Left renal pelvis (tissue), 4 donors: ENCODE measurements around the gene BEX3. TPM values are rescaled to one million over a fixed set of nuclear protein-coding genes. Genes with fewer than 3 reads are reported as not detected.
"Not testable (repeated sequence)": the region's sequence is repeated elsewhere in the genome, so short reads cannot be mapped to it uniquely, and the experiment has no call there.

Experiments used
- DNase-seq, 4 donors: peaks; one replicate each; pipeline ENCODE4 v3.0.0-alpha.2; 2013; ENCODE audit warnings: low read depth in 4 of 4, low spot score in 3 of 4
- polyA plus RNA-seq, 4 donors: library from polyadenylated mRNA; unstranded; fragments of 120-200 nt; gene quantifications; one replicate each; pipeline ENCODE4 v1.2.1, GENCODE V29; 2013; ENCODE audit not compliant: insufficient read length in 4 of 4

The BEX3 gene
- polyA plus RNA-seq, 4 donors, result 474 to 563 (median 505) TPM

DNA sequence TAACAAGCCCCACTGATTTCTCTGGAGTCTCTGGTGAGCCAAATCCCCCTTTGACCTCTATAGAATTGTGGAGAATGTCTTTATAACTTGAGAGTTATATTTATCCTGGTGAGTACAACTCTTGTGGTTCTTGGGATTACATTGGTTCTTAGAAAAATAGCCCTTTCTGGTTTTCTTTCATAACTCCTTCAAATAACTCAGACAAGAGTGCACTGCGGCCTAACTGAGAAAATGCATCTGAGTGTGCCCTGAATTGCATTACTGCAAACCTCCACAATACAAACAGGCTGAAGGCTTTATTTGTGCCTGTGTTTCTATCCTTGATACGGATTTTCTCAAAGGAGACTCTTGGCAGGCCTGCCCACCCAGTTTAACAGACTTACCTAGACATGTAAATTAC lies 2.7 kb downstream of the BEX3 start:
- DNase-seq, result no peak

DNA sequence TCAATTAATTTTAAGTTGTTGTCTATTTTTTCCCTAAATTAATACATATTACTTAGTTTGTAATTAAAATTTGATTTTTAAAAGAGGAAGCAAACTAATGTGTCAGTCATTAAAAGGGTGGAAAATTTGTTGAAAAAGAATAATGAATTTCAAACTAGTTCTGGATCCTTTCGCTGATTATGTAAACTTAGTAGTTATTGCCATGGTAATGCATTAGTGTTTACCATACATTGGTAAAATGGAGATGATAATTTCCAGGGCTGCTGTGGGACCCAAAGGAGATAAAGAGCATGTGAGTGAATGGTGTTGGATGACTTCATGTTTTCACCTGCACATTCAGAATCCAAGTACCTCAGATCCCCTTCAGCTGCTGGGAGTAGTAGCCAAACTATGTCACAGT lies 6.5 kb downstream of the BEX3 start:
- DNase-seq, result no peak

DNA sequence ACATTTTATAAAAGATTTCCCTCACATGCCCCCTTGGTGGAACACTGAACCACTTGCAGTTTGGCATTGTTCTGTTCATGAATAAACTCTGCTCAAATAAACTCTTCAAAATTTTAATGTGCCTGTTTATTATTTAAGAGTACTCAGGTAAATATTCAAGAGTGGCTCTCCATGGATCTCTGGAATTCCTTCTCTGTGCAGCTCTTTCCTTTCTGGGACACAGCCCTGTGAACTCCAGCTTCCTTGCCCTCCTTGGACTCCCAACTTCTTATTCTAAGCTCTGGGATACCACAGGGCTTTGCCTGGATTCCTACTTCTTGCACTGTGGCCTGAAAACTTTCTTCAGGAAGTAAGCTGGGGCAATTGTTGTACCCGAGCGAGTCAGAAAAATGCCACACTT lies 8.3 kb downstream of the BEX3 start:
- no peak for DNase-seq

DNA sequence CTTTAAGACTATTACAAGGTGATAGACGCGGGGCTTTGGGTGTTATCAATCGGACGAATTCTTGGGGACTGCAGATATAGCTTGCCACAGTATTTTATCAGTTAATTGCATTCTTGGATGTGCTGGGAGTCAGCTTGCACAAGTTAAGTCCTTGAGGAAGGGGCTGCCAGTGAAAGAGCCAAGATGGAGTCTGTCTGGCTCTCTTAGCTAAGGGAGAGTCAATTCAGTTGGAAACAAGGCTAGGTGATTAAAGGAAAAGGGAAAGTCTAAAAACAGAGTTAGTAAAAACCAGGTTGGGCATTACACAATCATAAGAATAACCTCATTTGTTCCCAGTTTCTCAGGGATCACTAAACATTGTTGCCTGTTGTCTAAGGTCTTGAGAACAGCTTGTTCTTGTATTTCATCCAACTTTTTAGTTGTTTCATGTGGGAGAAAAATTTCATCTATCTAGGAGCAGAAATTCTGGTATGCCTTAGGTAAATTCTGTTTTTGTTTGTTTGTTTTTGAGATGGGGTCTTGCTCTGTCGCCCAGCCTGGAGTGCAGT lies 9.0 kb downstream of the BEX3 start:
- not testable (repeated sequence) for DNase-seq

DNA sequence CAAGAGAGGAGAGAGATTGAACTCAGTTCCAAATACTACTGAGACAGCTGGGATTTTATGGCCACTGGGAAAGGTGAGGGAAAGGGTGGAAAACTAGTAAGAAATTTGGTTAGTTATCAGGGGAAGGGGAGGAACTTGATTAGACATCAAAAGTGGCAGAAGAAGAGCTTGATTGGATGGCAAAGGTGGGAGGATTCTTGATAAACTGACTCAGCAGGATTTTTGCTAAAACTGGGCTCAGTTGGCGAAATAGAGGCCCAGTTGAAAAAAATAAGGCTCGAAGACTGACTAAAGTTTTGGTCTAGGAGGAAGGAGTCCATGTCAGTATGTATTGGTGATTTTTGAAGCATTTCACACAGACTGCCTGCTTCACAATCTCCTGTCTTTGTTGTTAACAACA lies 10.0 kb downstream of the BEX3 start:
- no peak for DNase-seq

DNA sequence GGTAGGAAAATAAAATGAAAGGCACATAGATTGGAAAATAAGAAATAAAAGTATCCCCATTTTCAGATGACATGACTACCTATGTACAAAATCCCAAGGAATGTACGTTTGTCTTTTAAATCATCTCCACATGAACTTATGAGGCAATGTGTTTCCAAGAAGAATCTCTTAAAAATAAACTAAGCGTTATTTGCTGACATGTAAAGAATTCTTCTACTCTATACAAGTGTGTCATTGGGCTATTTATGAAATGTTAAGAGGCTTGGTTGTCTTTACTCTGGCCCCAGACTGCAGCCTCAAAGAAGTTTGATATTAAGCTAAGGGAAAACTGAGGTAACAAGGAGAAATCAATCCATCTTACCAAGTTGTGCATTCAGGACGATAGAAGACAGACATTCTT lies 17.1 kb downstream of the BEX3 start:
- no peak for DNase-seq

DNA sequence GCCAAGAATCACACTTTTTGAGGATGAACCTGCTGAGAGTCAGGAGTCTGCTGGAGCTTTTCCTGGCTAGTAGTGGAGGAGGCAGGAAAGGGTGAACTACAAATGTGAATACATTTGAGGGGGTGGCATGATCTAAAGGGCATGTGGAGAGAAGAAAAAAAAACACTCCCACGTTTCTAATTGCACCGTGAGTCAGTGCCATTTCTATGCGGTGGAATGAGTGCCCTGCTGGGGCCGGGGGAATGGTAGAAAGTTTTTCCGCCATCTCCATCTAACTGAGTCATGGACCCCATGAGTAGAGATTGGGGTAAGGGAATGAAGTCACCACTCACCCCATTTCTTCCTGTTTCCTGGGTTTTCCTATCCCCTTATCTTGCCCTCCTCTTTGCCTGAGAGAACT lies 19.8 kb downstream of the BEX3 start:
- DNase-seq, result no peak

DNA sequence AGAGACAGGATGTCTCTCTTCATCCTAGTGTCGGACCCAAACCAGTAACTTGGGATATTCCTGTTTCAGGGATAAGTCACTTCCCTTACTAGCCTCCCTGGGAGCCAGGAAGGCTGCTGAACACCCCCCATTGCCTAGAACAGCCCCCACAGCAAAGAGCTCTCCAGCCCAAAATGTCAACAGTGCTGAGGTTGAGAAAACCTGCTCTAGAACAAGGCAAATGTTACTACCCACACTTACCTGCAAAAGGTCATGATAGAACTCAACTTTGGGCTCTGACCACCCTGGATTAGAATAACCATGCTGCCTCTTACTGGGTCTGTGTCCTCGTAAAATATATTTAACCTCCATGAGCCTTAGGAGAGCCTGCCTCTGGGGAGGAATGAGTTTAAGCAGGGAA lies 20.3 kb downstream of the BEX3 start:
- no peak for DNase-seq

DNA sequence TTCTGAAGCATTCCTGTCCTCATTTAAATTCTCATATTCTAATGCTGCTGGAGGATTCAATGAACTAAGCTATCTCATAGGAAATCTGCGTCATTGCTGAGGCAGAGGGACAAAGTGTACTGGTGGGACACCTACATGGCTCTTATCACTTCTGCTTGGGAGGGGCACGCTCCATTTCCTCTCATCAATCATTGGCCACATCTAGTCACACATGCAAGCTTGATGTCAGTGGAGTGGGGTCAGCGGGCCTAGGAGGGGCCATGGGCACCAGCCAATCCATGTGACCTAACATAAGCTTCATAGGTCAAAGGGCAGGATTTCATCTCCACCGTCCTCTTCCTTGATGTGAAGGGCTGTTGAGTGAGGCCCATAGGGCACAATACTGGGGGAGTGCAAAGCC lies 21.4 kb downstream of the BEX3 start:
- no peak for DNase-seq

DNA sequence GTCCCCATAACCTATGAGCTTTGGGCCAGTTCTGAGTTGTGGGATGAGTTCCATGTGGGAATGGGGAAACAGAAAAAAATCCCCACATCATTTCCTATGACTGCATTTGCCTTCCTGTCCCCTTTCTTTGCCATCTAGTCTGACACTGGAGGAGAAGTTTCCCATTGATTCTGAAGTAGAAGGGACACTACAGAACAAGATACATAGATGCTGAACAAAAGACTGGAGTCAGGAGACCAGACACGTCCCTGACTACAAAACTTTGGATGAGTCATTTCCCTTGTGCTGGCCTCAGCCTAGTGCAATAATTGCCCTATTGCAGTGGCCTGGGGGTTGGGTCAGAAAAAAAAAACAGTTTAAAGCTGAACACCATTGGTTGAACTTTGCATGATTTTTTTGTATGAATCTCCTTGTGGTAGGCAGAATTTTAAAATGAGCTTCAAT lies 22.1 kb downstream of the BEX3 start:
- DNase-seq, result no peak

DNA sequence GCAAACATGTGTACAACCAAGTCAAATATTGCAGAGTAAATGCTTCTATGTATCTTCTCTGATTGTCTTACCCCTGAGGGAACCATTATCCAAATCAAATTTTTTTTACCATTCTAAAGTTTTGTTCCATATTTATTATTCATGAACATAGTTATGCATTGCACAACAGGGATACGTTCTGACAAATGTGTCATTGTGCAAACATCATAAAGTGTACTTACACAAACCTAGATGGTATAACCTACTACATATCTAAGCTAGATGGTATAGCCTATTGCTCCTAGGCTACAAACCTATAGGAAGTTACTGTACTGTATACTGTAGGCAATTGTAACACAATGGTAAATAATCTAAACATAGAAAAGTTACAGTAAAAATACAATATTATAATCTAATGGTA lies 23.4 kb downstream of the BEX3 start:
- no peak for DNase-seq

DNA sequence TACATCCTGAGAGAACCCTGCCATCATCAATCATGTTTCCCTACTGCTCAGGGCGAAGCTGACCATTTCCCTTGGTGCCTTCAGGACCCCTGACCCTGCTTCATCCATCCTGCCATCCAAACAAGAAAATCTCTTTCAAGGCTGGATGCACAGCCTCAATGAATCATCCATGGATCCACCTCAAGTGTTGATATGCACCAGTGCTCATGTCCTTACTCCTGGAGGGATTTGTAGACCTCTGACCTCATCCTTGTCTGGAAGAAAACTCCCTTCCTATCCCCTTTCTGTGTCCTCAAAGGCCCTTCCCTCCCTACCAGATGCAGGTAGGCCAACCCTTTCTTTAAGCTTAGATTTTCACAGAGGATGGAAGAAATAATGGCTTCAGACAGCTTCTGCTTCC lies 24.6 kb downstream of the BEX3 start:
- DNase-seq, result no peak

DNA sequence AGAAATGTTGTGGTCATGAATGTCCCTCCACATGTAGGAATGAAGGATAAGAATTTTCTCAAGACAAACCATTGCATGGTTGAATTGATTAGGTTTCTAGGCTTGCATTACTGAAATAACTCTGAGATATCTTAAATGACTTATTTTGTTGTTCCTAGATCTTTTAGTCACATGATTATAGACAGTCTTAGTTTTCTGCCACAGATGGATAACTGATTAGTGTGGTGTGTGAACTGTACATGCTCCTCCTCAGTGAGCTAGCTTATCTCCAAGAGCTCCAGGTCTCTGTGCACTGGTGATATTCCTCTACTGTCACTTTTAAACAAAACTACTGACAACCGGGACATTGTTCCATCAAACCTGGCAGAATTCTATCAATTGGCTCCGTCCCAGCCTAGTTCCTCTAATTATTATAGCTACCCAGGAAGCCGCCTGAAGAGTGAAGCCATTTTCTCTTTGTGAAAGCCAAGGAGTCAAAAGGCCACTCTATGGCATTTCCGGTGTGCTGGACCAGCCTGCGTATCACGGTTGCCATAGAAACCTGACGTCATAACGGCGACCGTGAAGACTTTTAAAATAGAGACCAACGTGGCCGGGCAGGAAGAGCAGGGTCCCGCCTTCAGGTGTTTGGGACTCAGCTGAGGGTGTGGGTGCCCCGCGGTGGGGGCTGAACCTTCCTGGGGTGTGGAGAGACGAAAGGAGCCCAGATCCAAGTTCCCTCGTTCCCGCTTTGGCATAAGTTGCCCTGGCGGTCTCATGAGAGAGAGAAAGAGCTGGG lies 28.1 kb downstream of the BEX3 start:
- DNase-seq, result peak; percentile 44 to 73 (median 62)

DNA sequence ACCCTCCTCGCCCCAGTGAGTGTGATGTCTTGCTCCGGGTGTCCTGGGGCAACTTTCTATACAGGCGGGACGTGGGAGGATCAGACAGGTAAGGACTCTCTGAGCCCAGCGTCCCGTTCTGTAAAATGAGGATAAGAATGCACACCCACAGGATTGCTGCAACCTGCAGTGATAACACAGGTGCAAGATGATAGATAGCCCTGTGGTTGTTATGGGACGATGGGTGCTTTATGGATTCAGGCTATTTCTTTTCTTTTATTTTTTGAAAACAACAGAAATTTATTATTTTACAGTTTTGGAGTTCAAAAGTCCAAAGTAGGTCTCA lies 28.6 kb downstream of the BEX3 start:
- no peak for DNase-seq

DNA sequence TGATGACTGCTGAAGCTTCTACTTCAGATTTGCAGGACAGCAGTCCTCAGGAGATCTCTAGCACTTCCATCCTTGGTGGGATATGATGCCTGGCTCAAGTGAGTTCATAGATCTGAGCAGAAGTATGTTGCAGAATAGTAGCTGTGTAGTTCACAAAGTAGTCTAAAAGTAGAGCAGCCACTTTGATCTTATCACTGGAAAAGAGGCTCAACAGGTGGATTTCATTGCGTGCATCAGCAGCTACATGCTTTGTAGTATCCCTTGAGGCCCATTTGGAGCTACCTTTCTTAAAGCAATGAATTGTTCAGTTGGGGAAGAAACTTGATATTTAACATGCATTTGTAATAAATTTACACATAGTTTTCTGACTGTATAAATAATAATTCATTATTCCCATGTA lies 29.9 kb downstream of the BEX3 start:
- DNase-seq, result no peak

DNA sequence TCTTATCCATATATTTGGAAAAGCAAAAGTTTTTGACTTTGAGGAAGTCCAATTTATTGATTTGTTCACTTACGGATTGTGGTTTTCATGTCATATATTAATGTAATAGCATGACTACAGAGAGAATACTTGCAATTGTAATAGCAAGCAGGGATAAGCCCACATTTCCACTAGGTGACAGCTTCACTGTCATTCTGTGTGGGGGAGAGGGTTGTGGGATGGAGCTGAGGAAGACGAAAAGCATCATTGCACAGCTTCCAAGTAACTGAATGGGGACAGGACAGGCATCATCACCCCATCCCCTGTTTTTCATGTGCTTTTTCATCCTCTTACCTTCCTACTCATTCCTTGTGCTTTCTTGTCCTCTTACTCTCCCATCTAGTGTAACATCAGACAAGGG lies 31.4 kb downstream of the BEX3 start:
- no peak for DNase-seq

DNA sequence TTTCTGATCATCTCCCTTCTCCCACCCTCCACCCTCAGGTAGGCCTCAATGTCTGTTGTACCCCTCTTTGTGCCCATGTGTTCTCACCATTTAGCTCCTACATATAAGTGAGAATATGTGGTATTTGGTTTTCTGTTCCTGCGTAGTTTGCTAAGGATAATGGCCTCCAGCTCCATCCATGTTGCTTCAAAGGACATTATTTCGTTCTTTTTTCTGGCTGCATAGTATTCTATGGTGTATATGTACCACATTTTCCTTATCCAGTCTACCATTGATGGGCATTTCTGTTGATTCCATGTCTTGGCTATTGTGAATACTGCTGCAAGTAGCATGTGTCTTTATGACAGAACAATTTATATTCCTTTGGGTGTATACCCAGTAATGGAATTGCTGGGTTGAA lies 35.4 kb downstream of the BEX3 start:
- DNase-seq, result not testable (repeated sequence)

DNA sequence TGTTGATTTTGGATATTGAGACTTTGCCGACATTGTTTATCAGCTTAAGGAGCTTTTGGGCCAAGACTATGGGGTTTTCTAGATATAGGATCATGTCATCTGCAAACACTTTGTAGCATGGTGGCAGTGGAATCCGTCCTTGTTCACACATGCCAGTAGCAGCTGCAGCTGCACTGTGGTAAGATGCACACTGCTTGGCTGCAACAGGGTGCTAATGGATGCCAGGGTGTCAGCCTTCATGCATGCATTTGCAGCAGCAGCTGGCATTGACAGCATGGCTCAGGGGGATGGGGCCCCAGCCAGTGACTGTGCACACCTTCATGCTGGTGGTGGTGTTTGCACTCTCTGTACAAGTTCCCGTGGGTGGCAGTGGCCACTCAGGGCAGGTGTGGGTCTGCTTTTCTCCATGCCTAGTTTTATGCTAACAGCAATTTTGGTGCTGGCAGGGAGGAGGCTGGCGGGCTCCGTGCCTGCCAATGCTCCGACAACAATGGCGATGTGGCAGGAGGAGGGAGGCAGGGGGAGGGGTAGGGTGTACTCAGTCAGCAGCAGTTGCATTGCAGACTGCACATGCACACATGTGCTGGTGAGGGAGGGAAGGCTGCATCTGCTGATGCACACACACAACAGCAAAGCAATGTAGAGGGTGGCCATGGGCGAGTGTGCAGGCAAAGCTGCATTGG lies 37.5 kb downstream of the BEX3 start:
- no peak for DNase-seq

DNA sequence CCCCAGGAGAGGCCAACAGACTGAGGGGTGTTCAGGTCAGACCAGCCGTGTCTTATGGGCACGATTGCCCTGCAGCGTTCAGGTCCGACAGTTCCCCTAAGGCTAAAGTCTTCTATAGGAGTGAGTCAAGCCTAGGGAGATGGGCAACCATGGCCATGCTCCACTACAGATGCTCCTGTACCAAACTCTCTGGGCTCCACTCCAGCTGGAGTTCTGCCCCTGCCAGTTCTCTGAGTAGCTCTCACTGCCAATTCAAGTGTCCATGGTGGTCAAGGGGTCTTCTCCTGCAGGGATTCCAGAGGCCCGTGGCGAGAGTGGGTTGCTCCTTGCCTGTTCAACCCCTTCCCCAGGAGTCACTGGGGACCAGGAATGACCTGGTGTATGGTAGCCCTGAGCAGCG lies 38.2 kb downstream of the BEX3 start:
- DNase-seq, result no peak

DNA sequence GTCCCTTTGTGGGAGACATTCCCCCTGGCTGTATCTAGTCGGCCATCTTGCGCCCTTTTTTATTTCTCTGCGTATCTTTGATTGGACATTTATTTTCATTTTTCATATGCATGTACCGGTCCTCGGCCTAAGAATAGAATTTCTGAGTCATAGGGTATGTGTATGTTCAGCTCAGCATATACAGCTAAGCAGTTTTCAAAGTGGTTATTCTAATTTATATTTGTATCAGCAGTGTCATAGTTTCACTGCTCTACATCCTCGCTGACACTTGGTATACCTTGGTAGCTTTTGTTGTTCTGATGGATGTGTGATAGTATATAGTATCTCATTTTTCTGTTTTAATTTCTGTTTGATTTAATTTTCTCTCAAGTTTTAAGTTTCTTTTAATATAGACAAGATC lies 38.7 kb downstream of the BEX3 start:
- DNase-seq, result no peak

DNA sequence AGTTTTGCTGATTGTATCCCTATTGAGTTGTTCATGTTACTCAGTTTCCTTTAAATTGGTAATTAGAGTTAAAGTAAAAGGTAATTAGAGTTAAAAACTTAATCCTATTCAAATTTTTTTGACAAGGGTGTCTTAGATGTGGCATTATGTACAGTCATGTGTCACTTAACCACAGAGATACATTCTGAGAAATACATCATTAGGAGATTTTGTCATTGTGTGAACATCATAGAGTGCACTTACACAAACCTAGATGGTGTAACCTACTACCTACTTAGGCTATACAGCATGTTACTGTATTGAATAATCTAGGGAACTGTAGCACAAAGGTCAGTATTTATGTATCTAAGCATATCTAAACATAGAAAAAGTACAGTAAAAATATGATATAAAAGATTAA lies 39.2 kb downstream of the BEX3 start:
- DNase-seq, result no peak

DNA sequence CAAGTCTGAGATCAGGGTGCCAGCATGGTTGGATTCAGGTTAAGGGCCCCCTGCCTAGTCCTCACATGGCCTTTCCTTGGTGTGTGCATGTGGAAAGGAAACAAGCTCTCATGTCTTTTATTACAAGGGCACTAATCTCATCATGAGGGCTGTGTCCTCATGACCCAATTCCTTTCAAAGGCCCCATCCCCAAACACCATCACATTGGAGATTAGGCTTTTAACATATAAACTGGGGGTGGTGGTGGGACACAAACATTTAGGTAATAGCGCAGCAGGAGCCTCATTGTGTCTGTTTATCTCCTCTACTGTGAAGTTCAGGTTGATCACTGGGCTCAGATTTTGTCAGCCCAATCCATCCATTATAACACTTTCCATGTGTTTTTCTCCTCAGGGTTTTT lies 41.0 kb downstream of the BEX3 start:
- DNase-seq, result no peak
